GM12878 (cell line): Measurements from ENCODE around the gene TRPM3. TPM values are rescaled to one million over a fixed set of nuclear protein-coding genes. Genes with fewer than 3 reads are reported as not detected.

ENCODE experiments used
- ATAC-seq: fragments of 200-7000 bp; cut with Tn5 transposase; 3 replicates; pipeline ENCODE4 v1.9.1; 2020; ENCODE audit warnings: mild to moderate bottlenecking, moderate library complexity
- BruUV-seq: library from RNA; stranded (reverse); fragments of 400-500 nt; replicated peaks from 2 replicates; lab custom pipeline; 2021; lab: Mats Ljungman, UMichigan
- CTCF ChIA-PET: fragments of 300-600 bp; sonication (Branson Sonifier 250); formaldehyde crosslinking; extraction: SDS; loops from one replicate; lab custom pipeline; 2021; ENCODE audit warnings: inconsistent platforms; lab: Yijun Ruan, JAX
- POLR2A ChIA-PET: fragments of 350-600 bp; formaldehyde crosslinking; extraction: SDS; loops from one replicate; lab custom pipeline; 2021; ENCODE audit warnings: inconsistent platforms; lab: Charles Lee
- RAD21 ChIA-PET: fragments of 300-600 bp; sonication (Branson Sonifier 250); formaldehyde crosslinking; loops from one replicate; lab custom pipeline; 2023; ENCODE audit warnings: antibody characterized with exemption; ENCODE audit not compliant: unreplicated experiment; lab: Charles Lee
- SMC1A ChIA-PET: fragments of 300-600 bp; sonication (Branson Sonifier 250); formaldehyde crosslinking; loops from one replicate; lab custom pipeline; 2023; ENCODE audit not compliant: unreplicated experiment, uncharacterized antibody; lab: Charles Lee
- DNase-seq: peaks from one replicate; pipeline ENCODE4 v3.0.0-alpha.2; 2011; ENCODE audit warnings: low read depth, low spot score
- FAIRE-seq: peaks from 3 replicates; lab custom pipeline; 2011; peaks lifted over from hg19 to GRCh38; lab: Jason Lieb, UNC
- H2AFZ ChIP-seq: 2 replicates; pipeline ENCODE4 v1.6.0; 2011; ENCODE audit warnings: low read depth, low read length, control low read depth; ENCODE audit not compliant: control insufficient read depth
- H3K27ac ChIP-seq: 2 replicates; pipeline ENCODE4 v1.5.1; 2011; ENCODE audit warnings: control low read depth; ENCODE audit not compliant: control insufficient read depth, insufficient read depth
- H3K27me3 ChIP-seq, 2 experiments: replicated peaks in 1 of 2; 2 replicates each; pipeline versions ENCODE4 v1.6.0 to v1.6.1; 2011; ENCODE audit warnings: low read length in 1 of 2; ENCODE audit not compliant: control insufficient read depth in 2 of 2, insufficient read depth in 2 of 2
- H3K36me3 ChIP-seq, 2 experiments: 2 replicates each; pipeline ENCODE4 v1.5.1; 2011; ENCODE audit warnings: low read length in 1 of 2; ENCODE audit not compliant: control insufficient read depth in 2 of 2, insufficient read depth in 2 of 2
- H3K4me1 ChIP-seq: 2 replicates; pipeline ENCODE4 v1.6.1; 2011; ENCODE audit warnings: mild to moderate bottlenecking, low read length, moderate library complexity, mixed read lengths; ENCODE audit not compliant: control insufficient read depth, insufficient read depth
- H3K4me2 ChIP-seq: 2 replicates; pipeline ENCODE4 v1.6.0; 2011; ENCODE audit warnings: control low read depth; ENCODE audit not compliant: control insufficient read depth, insufficient read depth
- H3K4me3 ChIP-seq: fragments of 200-600 bp; sonication (generic); 2 replicates; pipeline ENCODE4 v1.5.1; 2016
- H3K79me2 ChIP-seq: 2 replicates; pipeline ENCODE4 v1.6.0; 2011; ENCODE audit warnings: low read length; ENCODE audit not compliant: control insufficient read depth, insufficient read depth
- H3K9ac ChIP-seq: 2 replicates; pipeline ENCODE4 v1.8.0; 2011; ENCODE audit warnings: low read length, control low read depth, mixed read lengths; ENCODE audit not compliant: control insufficient read depth, insufficient read depth
- H3K9me3 ChIP-seq: replicated peaks from 3 replicates; pipeline ENCODE4 v1.5.1; 2011; ENCODE audit warnings: mild to moderate bottlenecking, low read length; ENCODE audit not compliant: control insufficient read depth, insufficient read depth
- H4K20me1 ChIP-seq: 2 replicates; pipeline ENCODE4 v1.6.0; 2011; ENCODE audit not compliant: control insufficient read depth, insufficient read depth
- FOXK2 ChIP-seq: fragments of 450-650 bp; IDR thresholded peaks from 2 replicates; pipeline ENCODE4 v1.6.1; 2017; ENCODE audit warnings: mild to moderate bottlenecking, moderate library complexity
- HDAC6 ChIP-seq: fragments of 200-600 bp; sonication (generic); IDR thresholded peaks from one replicate; pipeline ENCODE4 v1.8.0; 2017; ENCODE audit warnings: antibody characterized with exemption; ENCODE audit not compliant: unreplicated experiment
- JUND ChIP-seq: IDR thresholded peaks from 2 replicates; pipeline ENCODE4 v1.6.1; 2012; ENCODE audit warnings: low read depth, mild to moderate bottlenecking, low read length, improper control_type of control experiment, moderate library complexity
- KLF5 ChIP-seq: fragments of 450-650 bp; IDR thresholded peaks from 2 replicates; pipeline ENCODE4 v1.6.1; 2014; ENCODE audit warnings: mild to moderate bottlenecking; ENCODE audit not compliant: partially characterized antibody
- MTA3 ChIP-seq: IDR thresholded peaks from 2 replicates; pipeline ENCODE4 v1.6.1; 2012; ENCODE audit warnings: low read length, inconsistent platforms, borderline replicate concordance
- NFXL1 ChIP-seq: fragments of 450-650 bp; IDR thresholded peaks from 2 replicates; pipeline ENCODE4 v1.6.1; 2017; ENCODE audit warnings: antibody characterized with exemption, mild to moderate bottlenecking, borderline replicate concordance
- SP1 ChIP-seq: IDR thresholded peaks from one replicate; pipeline ENCODE4 v1.6.1; 2011; ENCODE audit warnings: low read depth, low read length
- ZBTB40 ChIP-seq: fragments of 450-650 bp; IDR thresholded peaks from 2 replicates; pipeline ENCODE4 v1.6.1; 2016; ENCODE audit warnings: mild to moderate bottlenecking, moderate library complexity, borderline replicate concordance
- ZNF622 ChIP-seq: fragments of 450-650 bp; IDR thresholded peaks from 2 replicates; pipeline ENCODE4 v1.6.1; 2017; ENCODE audit warnings: mild to moderate bottlenecking, inconsistent platforms
- in situ Hi-C: fragments of 300-500 bp; cut with MboI; formaldehyde crosslinking; loops from 9 replicates; pipeline ENCODE4 v1.14.3; 2018; ENCODE audit warnings: mixed read lengths
- intact Hi-C: fragments of 100-400 bp; cut with micrococcal nuclease; formaldehyde crosslinking; loops from one replicate; pipeline ENCODE4 v1.14.2; 2022; ENCODE audit not compliant: unreplicated experiment
- polyA plus RNA-seq, 11 experiments: library from polyadenylated mRNA; depleted of rRNA in 4 of 11; unstranded in 6 of 11; stranded (reverse) in 5 of 11; fragments of >200 nt; fragmentation: Nextera tagmentation in 4 of 11; fragmentation: Illumina TruSeq in 1 of 11; extraction: Ambion mirVana in 4 of 11; extraction: Trizol in 1 of 11; gene quantifications; 1 replicate in 1 of 11; 2 replicates in 10 of 11; pipeline versions ENCODE4 v1.2.1 to v1.2.3, GENCODE V29; 2011 to 2016; ENCODE audit warnings: inconsistent platforms in 2 of 11, missing spikeins in 2 of 11, low read depth in 1 of 11
- total RNA-seq, 4 experiments: library from RNA; depleted of rRNA in 3 of 4; stranded (reverse); fragments of >200 nt in 3 of 4; fragmentation: Illumina TruSeq in 1 of 4; extraction: Trizol in 1 of 4; gene quantifications; 2 replicates each; pipeline versions ENCODE4 v1.2.1 to v1.2.3, GENCODE V29; 2013 to 2021
- TF ChIP-seq, protein P1 (sequence below): fragments of 450-650 bp; IDR thresholded peaks from 2 replicates; pipeline ENCODE4 v1.6.1; 2017; ENCODE audit warnings: mild to moderate bottlenecking, moderate library complexity
- TF ChIP-seq, protein P2 (sequence below): fragments of 450-650 bp; IDR thresholded peaks from 2 replicates; pipeline ENCODE4 v1.6.1; 2018; ENCODE audit warnings: mild to moderate bottlenecking, low read depth, moderate library complexity; ENCODE audit not compliant: partially characterized antibody

The TRPM3 gene
- total and polyA plus RNA-seq, 10 of the 15 experiments (the other 5 are each of a cell fraction or from before 2014, with no cell fraction given): not detected

DNA sequence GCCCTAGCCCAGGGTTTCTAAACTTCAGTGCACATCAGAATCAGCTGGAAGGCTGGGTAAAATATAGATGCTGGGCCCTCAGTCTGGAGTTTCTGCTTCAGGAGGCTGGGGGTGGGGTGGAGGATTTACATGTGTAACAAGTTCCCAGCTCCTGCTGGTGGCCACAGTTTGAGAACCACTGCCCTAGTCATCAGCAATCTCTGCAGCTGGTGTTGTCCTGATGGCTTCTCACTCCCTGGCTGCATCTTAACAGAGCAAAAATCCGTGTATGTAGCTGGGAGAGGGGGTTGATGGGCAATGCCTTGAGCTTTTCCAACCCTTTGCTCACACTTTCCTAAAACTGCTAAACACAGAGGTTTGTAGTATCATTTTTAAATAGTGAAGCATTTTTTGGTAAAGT is 520.9 kb downstream of the TRPM3 start (continued):
- TF ChIP-seq, protein P1, sequence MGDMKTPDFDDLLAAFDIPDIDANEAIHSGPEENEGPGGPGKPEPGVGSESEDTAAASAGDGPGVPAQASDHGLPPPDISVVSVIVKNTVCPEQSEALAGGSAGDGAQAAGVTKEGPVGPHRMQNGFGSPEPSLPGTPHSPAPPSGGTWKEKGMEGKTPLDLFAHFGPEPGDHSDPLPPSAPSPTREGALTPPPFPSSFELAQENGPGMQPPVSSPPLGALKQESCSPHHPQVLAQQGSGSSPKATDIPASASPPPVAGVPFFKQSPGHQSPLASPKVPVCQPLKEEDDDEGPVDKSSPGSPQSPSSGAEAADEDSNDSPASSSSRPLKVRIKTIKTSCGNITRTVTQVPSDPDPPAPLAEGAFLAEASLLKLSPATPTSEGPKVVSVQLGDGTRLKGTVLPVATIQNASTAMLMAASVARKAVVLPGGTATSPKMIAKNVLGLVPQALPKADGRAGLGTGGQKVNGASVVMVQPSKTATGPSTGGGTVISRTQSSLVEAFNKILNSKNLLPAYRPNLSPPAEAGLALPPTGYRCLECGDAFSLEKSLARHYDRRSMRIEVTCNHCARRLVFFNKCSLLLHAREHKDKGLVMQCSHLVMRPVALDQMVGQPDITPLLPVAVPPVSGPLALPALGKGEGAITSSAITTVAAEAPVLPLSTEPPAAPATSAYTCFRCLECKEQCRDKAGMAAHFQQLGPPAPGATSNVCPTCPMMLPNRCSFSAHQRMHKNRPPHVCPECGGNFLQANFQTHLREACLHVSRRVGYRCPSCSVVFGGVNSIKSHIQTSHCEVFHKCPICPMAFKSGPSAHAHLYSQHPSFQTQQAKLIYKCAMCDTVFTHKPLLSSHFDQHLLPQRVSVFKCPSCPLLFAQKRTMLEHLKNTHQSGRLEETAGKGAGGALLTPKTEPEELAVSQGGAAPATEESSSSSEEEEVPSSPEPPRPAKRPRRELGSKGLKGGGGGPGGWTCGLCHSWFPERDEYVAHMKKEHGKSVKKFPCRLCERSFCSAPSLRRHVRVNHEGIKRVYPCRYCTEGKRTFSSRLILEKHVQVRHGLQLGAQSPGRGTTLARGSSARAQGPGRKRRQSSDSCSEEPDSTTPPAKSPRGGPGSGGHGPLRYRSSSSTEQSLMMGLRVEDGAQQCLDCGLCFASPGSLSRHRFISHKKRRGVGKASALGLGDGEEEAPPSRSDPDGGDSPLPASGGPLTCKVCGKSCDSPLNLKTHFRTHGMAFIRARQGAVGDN: no peak

DNA sequence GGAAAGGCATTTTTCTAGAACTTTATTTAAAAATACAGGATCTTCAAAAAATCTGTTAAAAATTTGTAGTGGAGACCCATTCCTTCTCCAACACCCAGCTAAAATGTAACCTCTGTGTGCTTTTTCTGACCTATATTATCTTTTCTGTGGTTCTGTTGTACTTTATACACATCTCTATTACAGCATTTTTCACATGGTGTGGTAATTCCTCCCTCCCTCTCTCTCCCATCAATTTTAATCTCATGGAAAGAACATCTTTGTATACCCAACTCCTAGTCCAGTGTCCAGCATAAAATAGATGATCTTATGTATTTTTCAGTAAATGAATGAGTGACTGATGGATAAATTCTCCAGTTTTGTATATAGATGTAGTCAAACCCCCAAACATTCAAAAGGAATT is 523.5 kb downstream of the TRPM3 start:
- no peak overlapping the region for H3K4me3 ChIP-seq
- no peak for TF ChIP-seq ZBTB40
- TF ChIP-seq FOXK2: no peak
- TF ChIP-seq HDAC6: no peak
- no peak for TF ChIP-seq KLF5
- TF ChIP-seq, protein P2, sequence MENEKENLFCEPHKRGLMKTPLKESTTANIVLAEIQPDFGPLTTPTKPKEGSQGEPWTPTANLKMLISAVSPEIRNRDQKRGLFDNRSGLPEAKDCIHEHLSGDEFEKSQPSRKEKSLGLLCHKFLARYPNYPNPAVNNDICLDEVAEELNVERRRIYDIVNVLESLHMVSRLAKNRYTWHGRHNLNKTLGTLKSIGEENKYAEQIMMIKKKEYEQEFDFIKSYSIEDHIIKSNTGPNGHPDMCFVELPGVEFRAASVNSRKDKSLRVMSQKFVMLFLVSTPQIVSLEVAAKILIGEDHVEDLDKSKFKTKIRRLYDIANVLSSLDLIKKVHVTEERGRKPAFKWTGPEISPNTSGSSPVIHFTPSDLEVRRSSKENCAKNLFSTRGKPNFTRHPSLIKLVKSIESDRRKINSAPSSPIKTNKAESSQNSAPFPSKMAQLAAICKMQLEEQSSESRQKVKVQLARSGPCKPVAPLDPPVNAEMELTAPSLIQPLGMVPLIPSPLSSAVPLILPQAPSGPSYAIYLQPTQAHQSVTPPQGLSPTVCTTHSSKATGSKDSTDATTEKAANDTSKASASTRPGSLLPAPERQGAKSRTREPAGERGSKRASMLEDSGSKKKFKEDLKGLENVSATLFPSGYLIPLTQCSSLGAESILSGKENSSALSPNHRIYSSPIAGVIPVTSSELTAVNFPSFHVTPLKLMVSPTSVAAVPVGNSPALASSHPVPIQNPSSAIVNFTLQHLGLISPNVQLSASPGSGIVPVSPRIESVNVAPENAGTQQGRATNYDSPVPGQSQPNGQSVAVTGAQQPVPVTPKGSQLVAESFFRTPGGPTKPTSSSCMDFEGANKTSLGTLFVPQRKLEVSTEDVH: no peak
- no peak for TF ChIP-seq ZNF622
- no peak for TF ChIP-seq MTA3
- TF ChIP-seq JUND: no peak
- TF ChIP-seq NFXL1: no peak
- TF ChIP-seq SP1: no peak
- H2AFZ ChIP-seq: no peak overlapping the region
- no peaks in the 10 kb centered on the region for H3K4me1 ChIP-seq
- H3K4me2 ChIP-seq: no peak overlapping the region
- in situ Hi-C loops: no loop called here
- BruUV-seq: no TSS peak
- no peaks in the 10 kb centered on the region; a peak in 2 of 4 replicates for H3K27me3 ChIP-seq
- SMC1A ChIA-PET: interaction anchor here (1.0 kb wide), 1 partner anchor 112 kb away, joined by 3 read pairs; no protein-coding TSS in a partner anchor
- ATAC-seq (no peak), FAIRE-seq (no peak), DNase-seq (no peak)
- H3K9ac ChIP-seq: no peak overlapping the region
- no peaks in the 10 kb centered on the region for H4K20me1 ChIP-seq
- H3K79me2 ChIP-seq: no peaks in the 10 kb centered on the region
- no peaks in the 10 kb centered on the region for H3K36me3 ChIP-seq
- CTCF ChIA-PET: interaction anchor here (1.4 kb wide), 1 partner anchor 258 kb away, joined by 4 read pairs; no protein-coding TSS in a partner anchor
- no peaks in the 10 kb centered on the region for H3K9me3 ChIP-seq
- POLR2A ChIA-PET: no interaction called here
- intact Hi-C loops: no loop called here
- no peak overlapping the region for H3K27ac ChIP-seq
- RAD21 ChIA-PET: no interaction called here
